Ishikawa (cell line): ENCODE measurements around the gene GNAO1.

Experiments used
- CEBPB ChIP-seq: IDR thresholded peaks from 2 replicates; pipeline ENCODE4 v1.6.1; 2012
- CREB1 ChIP-seq: IDR thresholded peaks from 2 replicates; pipeline ENCODE4 v1.6.1; 2012; ENCODE audit warnings: low read depth
- EGR1 ChIP-seq: IDR thresholded peaks from 2 replicates; pipeline ENCODE4 v1.6.1; 2012
- EP300 ChIP-seq: IDR thresholded peaks from 2 replicates; pipeline ENCODE4 v1.6.1; 2012; ENCODE audit warnings: borderline replicate concordance
- TAF1 ChIP-seq: IDR thresholded peaks from 2 replicates; pipeline ENCODE4 v1.6.1; 2012; ENCODE audit warnings: low read depth, mild to moderate bottlenecking
- YY1 ChIP-seq: IDR thresholded peaks from 2 replicates; pipeline ENCODE4 v1.6.1; 2012; ENCODE audit warnings: low read depth
- TF ChIP-seq, protein P1 (sequence below): IDR thresholded peaks from 2 replicates; pipeline ENCODE4 v1.6.1; 2012; ENCODE audit warnings: low read depth, mild to moderate bottlenecking

DNA sequence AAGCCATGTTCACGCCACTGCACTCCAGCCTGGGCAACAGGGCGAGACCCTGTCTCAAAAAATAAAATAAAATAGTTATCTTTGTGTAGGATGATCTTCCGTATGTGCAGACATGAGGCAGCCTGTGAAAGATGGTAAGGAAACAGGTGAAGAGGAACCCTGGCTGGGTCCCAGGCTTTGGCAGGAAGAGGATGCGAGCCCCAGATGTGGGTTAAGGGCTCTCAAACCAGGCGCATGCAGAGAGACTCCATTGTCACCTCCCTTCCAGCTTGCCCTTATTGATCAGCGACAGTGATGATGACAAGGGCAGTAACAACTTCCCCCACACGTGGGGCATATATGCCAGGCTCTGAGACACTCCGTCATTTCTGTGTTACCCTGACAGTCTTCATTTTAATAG lies 106.8 kb downstream of the GNAO1 start:
- no peak for TF ChIP-seq EGR1
- TF ChIP-seq, protein P1, sequence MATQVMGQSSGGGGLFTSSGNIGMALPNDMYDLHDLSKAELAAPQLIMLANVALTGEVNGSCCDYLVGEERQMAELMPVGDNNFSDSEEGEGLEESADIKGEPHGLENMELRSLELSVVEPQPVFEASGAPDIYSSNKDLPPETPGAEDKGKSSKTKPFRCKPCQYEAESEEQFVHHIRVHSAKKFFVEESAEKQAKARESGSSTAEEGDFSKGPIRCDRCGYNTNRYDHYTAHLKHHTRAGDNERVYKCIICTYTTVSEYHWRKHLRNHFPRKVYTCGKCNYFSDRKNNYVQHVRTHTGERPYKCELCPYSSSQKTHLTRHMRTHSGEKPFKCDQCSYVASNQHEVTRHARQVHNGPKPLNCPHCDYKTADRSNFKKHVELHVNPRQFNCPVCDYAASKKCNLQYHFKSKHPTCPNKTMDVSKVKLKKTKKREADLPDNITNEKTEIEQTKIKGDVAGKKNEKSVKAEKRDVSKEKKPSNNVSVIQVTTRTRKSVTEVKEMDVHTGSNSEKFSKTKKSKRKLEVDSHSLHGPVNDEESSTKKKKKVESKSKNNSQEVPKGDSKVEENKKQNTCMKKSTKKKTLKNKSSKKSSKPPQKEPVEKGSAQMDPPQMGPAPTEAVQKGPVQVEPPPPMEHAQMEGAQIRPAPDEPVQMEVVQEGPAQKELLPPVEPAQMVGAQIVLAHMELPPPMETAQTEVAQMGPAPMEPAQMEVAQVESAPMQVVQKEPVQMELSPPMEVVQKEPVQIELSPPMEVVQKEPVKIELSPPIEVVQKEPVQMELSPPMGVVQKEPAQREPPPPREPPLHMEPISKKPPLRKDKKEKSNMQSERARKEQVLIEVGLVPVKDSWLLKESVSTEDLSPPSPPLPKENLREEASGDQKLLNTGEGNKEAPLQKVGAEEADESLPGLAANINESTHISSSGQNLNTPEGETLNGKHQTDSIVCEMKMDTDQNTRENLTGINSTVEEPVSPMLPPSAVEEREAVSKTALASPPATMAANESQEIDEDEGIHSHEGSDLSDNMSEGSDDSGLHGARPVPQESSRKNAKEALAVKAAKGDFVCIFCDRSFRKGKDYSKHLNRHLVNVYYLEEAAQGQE, result no peak
- TF ChIP-seq TAF1, result no peak
- no peak for TF ChIP-seq CREB1
- TF ChIP-seq EP300, result no peak
- no peak for TF ChIP-seq CEBPB
- no peak for TF ChIP-seq YY1
